ENCODE data around the gene CXCR3. TPM values are rescaled to one million over a fixed set of nuclear protein-coding genes. Genes with fewer than 3 reads are reported as not detected.
"Not testable (repeated sequence)": the region's sequence is repeated elsewhere in the genome, so short reads cannot be mapped to it uniquely, and the experiment has no call there.

The CXCR3 gene
- total RNA-seq, 1 experiment from 2014 or later: not detected

GRCh38 chrX:71664889-71665491 lies 46.7 kb upstream of the CXCR3 start:
- no peak for DNase-seq
- H3K4me3 Mint-ChIP-seq (ENCODE audit: low read depth, unreplicated experiment): no peak overlapping the region
- H3K27me3 Mint-ChIP-seq (ENCODE audit: unreplicated experiment): no peaks in the 10 kb centered on the region
- BruUV-seq (replicated peaks): no TSS peak
- H3K4me1 Mint-ChIP-seq (ENCODE audit: low read depth, unreplicated experiment): no peaks in the 10 kb centered on the region
- intact Hi-C loops (cut with micrococcal nuclease; ENCODE audit: unreplicated experiment): no loop called here
- no peaks in the 10 kb centered on the region for H3K9me3 Mint-ChIP-seq (ENCODE audit: low read depth, unreplicated experiment)
- TF ChIP-seq CTCF (IDR thresholded peaks at IDR 0.05; ENCODE audit: unreplicated experiment): no peak
- CTCF ChIA-PET: no interaction called here
- no peaks in the 10 kb centered on the region for H3K36me3 Mint-ChIP-seq (ENCODE audit: insufficient read depth, unreplicated experiment)
- H3K27ac Mint-ChIP-seq (ENCODE audit: unreplicated experiment): no peak overlapping the region

- H3K36me3 Mint-ChIP-seq (ENCODE audit: insufficient read depth, unreplicated experiment); H3K27me3 Mint-ChIP-seq (ENCODE audit: unreplicated experiment); H3K4me3 Mint-ChIP-seq (ENCODE audit: low read depth, unreplicated experiment); H3K27ac Mint-ChIP-seq (ENCODE audit: unreplicated experiment); CTCF ChIA-PET; BruUV-seq (replicated peaks); intact Hi-C loops (cut with micrococcal nuclease; ENCODE audit: unreplicated experiment); H3K4me1 Mint-ChIP-seq (ENCODE audit: low read depth, unreplicated experiment); H3K9me3 Mint-ChIP-seq (ENCODE audit: low read depth, unreplicated experiment): not testable (repeated sequence)
- peak; percentile 29 for DNase-seq
These were observed 45.9 kb upstream of the CXCR3 start for GRCh38 chrX:71664202-71664601.

GRCh38 chrX:71663238-71663637 lies 44.9 kb upstream of the CXCR3 start:
- H3K9me3 Mint-ChIP-seq (ENCODE audit: low read depth, unreplicated experiment); H3K27me3 Mint-ChIP-seq (ENCODE audit: unreplicated experiment); H3K36me3 Mint-ChIP-seq (ENCODE audit: insufficient read depth, unreplicated experiment); H3K4me3 Mint-ChIP-seq (ENCODE audit: low read depth, unreplicated experiment); H3K4me1 Mint-ChIP-seq (ENCODE audit: low read depth, unreplicated experiment); CTCF ChIA-PET; intact Hi-C loops (cut with micrococcal nuclease; ENCODE audit: unreplicated experiment); BruUV-seq (replicated peaks); H3K27ac Mint-ChIP-seq (ENCODE audit: unreplicated experiment): not testable (repeated sequence)
- peak; percentile 15 for DNase-seq

- intact Hi-C loops (cut with micrococcal nuclease; ENCODE audit: unreplicated experiment); BruUV-seq (replicated peaks); H3K9me3 Mint-ChIP-seq (ENCODE audit: low read depth, unreplicated experiment); H3K4me1 Mint-ChIP-seq (ENCODE audit: low read depth, unreplicated experiment); H3K27me3 Mint-ChIP-seq (ENCODE audit: unreplicated experiment); H3K36me3 Mint-ChIP-seq (ENCODE audit: insufficient read depth, unreplicated experiment); CTCF ChIA-PET; H3K4me3 Mint-ChIP-seq (ENCODE audit: low read depth, unreplicated experiment); DNase-seq: not testable (repeated sequence)
- H3K27ac Mint-ChIP-seq (ENCODE audit: unreplicated experiment): peak overlapping the region; percentile 9
These were observed 44.3 kb upstream of the CXCR3 start for GRCh38 chrX:71662654-71663053.

- H3K36me3 Mint-ChIP-seq (ENCODE audit: insufficient read depth, unreplicated experiment): peaks cover under 1% of the 10 kb centered on the region
- H3K4me1 Mint-ChIP-seq (ENCODE audit: low read depth, unreplicated experiment): no peaks in the 10 kb centered on the region
- no peaks in the 10 kb centered on the region for H3K9me3 Mint-ChIP-seq (ENCODE audit: low read depth, unreplicated experiment)
- no peak for DNase-seq
- CTCF ChIA-PET: no interaction called here
- intact Hi-C loops (cut with micrococcal nuclease; ENCODE audit: unreplicated experiment): no loop called here
- H3K27me3 Mint-ChIP-seq (ENCODE audit: unreplicated experiment): peaks cover 3% of the 10 kb centered on the region
- H3K27ac Mint-ChIP-seq (ENCODE audit: unreplicated experiment): peak overlapping the region; percentile 9
- TF ChIP-seq CTCF (IDR thresholded peaks at IDR 0.05; ENCODE audit: unreplicated experiment): no peak
- BruUV-seq (replicated peaks): no TSS peak
- no peak overlapping the region for H3K4me3 Mint-ChIP-seq (ENCODE audit: low read depth, unreplicated experiment)
These were observed 43.6 kb upstream of the CXCR3 start for GRCh38 chrX:71661919-71662318.

Measured in Calu3 (cell line).